DND-41 (cell line): ENCODE measurements around the gene GPS2.

Experiments
- EZH2 ChIP-seq: IDR thresholded peaks from 3 replicates; pipeline ENCODE4 v1.6.1; 2012; ENCODE audit warnings: borderline replicate concordance, low read depth, mild to moderate bottlenecking, moderate library complexity, low read length, inconsistent platforms; ENCODE audit not compliant: severe bottlenecking
- TF ChIP-seq, protein P1 (sequence below): IDR thresholded peaks from 2 replicates; pipeline ENCODE4 v1.5.1; 2012; ENCODE audit warnings: borderline replicate concordance, low read length, moderate library complexity, mild to moderate bottlenecking; ENCODE audit not compliant: poor library complexity, severe bottlenecking; ENCODE audit errors: extremely low read depth

DNA sequence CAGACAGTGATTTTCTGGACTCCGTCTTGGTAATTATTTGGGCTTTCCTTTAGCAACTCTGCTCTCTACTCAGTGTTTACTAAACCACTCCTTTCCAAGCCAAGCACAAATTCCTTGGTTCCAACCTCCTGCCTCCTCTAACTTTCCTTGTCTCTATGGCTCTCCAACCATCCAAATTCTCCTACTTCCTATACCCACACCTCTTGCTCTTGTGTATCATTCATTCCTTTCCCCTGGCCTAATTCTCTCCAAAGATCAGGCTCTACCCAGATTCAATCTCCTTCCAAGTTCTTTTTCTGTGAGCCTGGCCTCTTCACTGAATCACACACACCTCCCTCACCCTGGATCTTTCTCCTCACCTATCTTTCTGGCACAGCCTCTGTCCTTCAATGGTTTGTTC, 12.8 kb upstream of the GPS2 start:
- TF ChIP-seq, protein P1, sequence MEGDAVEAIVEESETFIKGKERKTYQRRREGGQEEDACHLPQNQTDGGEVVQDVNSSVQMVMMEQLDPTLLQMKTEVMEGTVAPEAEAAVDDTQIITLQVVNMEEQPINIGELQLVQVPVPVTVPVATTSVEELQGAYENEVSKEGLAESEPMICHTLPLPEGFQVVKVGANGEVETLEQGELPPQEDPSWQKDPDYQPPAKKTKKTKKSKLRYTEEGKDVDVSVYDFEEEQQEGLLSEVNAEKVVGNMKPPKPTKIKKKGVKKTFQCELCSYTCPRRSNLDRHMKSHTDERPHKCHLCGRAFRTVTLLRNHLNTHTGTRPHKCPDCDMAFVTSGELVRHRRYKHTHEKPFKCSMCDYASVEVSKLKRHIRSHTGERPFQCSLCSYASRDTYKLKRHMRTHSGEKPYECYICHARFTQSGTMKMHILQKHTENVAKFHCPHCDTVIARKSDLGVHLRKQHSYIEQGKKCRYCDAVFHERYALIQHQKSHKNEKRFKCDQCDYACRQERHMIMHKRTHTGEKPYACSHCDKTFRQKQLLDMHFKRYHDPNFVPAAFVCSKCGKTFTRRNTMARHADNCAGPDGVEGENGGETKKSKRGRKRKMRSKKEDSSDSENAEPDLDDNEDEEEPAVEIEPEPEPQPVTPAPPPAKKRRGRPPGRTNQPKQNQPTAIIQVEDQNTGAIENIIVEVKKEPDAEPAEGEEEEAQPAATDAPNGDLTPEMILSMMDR = no peak
- TF ChIP-seq EZH2 = no peak
